SW480 (cell line): ENCODE data around the gene LRTM2.

ENCODE experiments used
- DNase-seq: peaks from one replicate; pipeline ENCODE4 v3.0.0-alpha.2; 2016; ENCODE audit warnings: low spot score

Gene LRTM2

DNA sequence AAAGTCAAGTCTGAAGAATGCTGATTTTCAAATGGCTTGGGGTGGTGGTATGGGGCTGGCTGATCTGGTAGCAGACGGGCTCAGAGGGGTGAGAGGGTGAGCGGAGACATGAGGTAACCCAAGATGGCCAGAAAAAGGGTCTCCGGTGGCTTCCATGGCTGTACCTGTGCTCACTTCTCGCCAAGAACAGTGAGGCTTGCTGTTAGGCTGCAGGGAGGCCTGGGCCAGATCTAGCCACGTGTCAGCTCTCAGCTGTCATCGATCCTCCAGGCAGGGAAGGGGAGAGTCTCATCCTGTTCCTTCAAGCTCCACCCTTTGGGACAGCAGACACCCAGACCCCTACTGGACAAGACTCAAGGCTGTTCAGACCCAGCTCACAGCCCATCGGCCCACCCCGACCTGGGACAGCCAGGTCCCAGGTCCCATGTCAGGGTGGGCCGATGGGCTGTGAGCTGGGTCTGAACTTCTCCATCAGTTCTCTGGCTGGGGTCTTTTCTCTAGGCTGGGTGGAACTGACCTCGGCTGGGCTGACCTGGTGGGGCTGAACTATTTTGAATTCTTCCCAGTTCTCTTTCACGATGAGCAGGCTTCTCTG is 9.0 kb downstream of the LRTM2 start:
- no peak for DNase-seq

DNA sequence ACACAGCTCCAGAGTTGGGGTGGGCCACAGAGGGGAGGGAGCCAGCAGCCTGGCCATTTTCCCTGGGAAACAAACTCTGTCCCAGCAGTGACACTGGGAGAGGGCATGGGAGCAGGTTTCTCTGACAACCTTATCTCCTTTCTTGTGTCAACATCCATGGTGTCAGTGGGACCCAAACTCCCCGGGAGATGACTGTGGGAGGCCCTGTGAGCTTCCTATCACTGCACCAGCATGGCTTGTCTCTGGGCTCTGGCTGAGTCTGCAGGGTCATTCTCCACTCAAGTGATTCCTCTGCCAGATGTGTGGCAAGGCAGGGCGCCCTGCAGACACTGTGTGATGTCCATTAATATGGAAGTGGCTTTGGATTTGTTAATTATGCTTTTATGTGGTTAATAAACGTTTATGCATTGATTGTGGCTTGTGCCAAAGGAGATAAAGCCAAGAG is 10.1 kb downstream of the LRTM2 start:
- no peak for DNase-seq

DNA sequence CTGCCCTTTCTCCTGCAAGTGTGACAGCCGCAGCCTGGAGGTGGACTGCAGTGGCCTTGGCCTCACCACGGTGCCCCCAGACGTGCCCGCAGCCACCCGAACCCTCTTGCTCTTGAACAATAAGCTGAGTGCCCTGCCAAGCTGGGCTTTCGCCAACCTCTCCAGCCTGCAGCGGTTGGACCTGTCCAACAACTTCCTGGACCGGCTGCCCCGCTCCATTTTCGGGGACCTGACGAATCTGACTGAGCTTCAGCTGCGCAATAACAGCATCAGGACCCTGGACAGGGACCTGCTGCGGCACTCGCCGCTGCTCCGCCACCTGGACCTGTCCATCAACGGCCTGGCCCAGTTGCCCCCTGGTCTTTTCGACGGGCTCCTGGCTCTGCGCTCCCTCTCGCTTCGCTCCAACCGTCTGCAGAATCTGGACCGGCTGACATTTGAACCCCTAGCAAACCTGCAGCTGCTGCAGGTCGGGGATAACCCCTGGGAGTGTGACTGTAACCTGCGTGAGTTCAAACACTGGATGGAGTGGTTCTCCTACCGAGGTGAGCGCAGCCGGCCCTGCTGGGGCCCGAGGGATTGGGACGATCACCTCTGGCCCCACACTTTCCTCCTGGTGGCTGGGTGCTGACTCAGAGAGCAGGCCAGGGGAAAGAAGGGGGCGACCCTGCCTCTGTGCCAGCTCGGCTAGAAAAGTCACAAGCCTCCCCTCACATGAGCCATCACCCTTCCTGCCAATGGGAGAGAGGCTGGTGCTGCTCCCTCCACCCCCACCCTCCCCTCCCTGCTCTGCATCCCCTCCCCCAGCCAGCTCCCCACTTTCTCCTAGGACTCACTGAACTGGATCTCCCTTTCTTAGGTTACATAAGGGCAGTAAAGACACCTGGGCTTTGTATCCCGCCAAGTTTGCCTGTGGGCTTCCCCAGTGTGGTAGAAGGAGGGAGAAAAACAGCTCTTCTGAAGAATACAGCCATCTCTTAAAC is 10.9 kb downstream of the LRTM2 start:
- no peak for DNase-seq

- no peak for DNase-seq
These were observed 12.6 kb downstream of the LRTM2 start for GRCh38 chr12:1832801-1833595.

DNA sequence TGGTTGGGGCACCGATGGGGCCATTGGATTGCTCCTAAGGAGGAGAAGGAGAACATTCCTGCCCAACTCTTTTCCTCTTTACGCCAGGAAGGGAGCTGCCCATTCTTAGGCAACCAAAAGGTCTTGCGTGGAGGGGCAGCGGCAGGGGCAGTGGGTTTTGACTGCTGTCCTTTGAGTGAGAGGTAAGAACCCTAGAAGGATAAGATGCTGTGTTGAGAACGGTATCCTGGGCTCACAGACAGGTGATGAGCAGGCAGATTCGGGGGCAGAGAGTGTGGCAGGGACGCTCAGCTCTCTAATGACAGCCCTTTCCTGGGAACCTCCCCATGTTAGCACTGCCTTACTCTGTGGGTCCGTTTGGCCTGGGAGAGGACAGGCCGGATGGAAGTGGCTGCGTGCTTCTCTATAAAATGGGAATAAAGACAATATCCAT is 13.2 kb downstream of the LRTM2 start:
- DNase-seq, result no peak

GRCh38 chr12:1834186-1834925 is 14.0 kb downstream of the LRTM2 start:
- DNase-seq, result no peak

DNA sequence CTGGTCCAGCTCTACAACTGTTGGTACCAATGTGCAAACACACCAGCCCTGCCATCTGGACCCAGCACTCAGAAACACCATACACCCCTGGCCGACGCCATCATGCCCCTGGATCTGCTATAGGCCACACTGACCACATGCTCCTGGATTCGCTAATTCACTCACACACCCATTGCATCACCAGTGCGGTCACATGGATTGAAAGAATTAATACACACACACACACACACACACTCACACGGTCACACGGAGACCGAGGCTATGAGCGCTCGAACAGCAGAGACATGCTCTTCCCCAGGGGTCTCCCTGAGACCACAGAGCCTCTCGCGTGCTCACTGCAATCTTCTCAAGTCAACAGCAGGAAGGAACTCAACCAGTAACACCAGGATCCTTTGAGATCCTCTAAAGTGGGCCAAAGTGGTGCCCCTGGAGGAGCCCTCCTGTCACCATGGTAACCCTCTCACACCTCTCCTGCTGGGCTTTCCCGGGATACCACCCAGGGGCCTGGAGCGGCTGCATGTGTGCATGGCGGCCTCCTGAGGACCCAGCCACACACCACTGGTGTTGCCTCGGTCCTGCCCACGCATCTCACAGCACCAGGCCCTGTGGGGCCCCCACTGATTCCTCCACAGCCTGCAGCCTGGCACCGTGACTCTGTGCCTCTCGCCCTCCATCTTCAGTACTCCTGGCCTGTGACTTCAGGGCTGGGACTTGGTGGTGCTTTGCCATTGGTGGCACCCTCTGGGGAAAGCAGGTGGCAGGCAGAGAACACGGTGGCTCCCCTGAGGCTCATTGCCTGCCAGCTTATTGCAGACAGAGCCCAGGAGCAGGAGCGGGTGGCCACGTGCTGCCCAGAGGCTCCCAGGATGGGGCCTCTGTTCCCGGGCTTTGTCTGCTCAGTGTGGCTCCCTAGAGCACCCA is 15.1 kb downstream of the LRTM2 start:
- no peak for DNase-seq

DNA sequence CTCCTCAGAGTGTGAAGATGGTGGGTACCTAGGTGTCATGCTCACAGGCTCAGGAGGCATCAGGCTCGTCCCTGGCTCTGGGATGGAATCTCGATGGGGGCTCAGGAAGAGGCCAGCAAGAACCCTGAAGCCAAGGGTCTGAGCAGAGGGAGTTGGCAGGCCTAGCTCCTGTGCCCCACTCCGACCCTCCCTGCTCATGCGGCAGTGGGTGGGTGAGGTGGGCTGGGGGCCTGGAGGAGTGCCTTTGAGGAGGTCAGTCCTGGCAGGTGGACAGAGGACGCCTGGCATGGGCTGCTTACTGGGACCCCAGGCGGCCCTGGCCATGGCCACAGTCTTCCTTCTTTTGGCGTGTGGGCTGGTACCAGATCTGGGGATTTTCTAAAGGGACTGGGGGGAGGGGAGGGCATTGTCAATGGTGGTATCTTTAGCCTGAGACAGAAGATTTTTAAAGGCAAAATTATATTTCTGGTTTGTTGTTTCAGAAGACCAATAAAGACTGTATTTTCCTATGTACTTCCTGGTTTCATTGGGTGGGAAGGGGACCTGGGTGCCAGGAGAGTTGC is 16.0 kb downstream of the LRTM2 start:
- no peak for DNase-seq

- DNase-seq, result no peak
These were observed 16.6 kb downstream of the LRTM2 start for GRCh38 chr12:1836854-1837421.

DNA sequence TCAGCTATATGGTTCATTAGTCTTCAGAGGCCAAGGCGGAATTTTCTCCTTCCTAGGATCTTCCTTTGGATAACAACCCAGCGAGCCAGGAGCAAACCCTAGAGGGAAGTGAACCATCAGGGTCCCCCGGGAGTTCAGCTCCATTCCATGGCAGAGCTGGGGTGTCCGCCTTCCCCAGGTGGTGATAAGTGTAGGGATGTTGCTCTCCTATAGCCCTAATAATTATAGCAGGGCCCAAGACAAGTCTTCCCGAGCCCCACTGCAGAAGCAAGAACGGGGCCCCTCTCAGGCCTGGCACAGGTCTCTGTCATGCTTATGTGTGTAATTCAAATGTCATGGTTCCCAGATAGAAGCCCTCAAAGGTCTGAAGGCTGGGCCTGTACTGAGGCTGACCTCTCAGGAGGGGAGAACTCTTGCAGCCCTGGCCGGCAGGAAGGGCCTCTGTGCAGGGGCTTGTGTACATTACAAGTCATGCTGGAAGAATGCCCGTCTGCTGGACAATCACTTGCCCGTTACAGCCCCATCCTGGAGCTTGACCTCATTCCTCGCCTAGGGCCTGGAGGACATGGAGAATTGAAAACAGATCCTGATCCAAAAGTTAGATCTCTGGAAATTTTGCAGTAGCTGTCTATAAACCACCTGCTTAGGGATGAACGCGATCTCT is 17.3 kb downstream of the LRTM2 start:
- no peak for DNase-seq

DNA sequence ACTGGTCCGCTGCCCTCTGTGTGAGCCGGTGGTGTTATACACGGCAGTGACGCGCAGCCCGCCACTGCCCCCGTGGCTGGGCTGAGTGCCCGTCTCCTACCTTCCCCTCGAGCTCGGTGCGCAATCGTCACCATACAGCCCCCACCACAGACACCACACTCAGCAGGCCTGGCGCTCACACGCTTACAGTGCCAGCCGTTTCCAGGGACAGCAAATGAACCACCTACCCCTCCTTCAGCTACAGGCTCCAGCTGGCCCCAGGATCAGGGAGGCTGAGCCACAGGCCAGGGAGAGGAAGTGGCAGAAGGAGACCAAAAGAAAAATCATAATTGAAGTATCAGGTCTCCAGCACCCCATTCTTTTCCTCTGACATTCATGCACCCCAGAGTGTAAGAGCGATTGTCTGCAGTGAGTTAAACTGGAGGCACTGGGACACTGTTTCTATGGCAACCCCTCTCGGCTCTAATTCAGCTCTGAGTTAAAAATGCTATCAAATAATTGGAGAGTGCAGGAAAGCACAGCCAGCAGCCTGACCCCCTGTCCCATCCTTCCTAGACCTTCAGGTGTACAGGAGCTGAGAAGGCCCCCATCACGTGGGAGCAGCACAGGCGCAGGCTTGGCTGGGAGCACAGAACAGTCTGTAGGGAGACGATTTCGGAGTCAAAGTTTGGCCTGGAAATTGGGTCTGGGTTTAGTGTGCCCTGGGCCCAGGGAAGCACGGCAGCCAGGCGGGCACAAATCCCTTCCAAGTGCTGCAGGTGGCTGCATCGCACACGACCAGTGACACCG is 18.0 kb downstream of the LRTM2 start:
- no peak for DNase-seq

DNA sequence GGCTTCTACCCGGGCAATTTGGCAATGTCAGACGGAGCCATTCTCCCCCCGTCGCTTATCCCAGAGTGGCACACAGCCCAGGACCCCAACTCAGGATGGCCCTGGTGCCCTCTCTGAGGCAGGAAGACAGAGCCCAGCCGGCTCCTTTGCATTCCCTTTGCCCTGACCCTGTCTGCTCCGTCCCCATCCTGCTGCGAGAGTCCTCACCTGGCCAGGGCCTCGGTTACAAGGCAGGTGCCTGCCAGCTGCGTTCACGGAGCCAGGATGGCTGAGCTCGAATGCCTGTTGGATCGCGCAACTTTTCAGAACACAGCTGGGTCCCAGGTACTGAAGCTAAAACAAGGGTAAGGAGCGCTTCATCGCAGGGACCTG is 18.6 kb downstream of the LRTM2 start:
- no peak for DNase-seq

DNA sequence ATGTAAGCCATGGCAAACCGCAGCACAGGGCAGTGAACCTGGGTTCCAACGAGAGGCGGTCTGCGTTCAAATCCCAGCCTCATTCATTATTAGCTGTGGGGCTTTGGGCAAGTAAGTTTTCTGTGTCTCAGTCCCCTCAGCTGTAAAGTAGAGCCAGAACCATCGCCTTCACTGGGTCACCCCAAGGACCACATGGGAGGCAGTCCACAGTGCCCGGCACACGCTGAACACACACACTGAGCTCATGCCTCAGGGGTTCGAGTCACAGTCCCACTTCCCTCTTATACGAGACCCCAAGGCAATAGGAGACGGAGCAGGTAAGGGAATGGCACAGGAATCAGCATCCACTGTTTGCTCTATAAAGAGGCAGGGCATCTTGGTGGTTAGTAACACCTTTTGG is 19.1 kb downstream of the LRTM2 start:
- no peak for DNase-seq

DNA sequence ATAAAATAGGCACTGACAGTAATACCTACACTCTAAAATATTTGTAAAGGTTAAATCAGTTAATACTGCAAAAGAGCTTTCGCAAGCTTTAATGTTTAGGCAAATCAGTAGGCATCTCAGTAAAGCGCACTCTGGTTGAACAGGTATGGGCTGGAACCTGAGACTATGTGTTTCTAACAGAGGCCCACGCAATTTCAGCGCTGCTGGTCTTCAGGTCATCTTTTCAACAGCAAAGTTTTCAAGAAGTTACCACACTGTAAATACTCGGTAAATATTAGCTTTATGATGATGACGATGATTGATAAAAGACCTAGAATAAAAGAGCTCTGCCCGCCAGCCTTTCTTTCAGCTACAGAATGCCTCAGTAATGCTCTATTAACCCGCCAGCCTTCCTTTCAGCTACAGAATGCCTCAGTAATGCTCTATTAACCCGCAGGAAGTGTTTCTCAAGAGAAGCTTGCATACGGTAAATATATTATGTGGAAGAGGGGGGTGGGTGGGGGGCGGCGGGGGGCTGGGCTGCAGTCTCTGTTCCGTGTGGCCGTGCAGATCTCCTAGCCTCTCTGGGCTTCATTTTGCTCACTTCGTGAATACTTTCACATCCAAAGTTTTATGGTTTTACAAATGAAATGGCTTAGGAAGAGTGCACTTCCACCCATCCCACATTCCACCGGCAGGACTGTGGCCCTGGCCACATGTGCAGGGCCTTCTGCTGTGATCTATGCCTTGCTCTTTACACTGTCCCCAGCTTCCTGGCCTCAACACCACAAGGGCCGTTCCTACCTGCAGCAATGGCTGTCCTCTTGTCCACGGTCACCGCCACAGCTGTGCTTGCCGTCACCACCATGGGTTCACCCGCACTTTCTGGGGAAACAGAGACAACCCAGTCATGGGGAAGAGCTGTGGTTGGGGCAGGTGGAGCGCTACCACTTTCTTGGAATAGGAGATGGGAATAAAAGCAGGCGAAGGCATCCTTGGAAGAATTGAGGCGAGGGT is 19.9 kb downstream of the LRTM2 start:
- DNase-seq, result no peak

- DNase-seq, result no peak
These were observed 20.6 kb downstream of the LRTM2 start for GRCh38 chr12:1840981-1841425.

GRCh38 chr12:1841586-1842182 is 21.3 kb downstream of the LRTM2 start:
- DNase-seq, result no peak
